HG03097 (cell line): Measurements from ENCODE around the gene PLXDC1.
A peak's percentile ranks its signal among the peaks of the same experiment; 100 is the strongest.

Experiments
- ATAC-seq: cut with Tn5 transposase; IDR thresholded peaks from one replicate; pipeline ENCODE4 v1.9.1; 2021; ENCODE audit not compliant: unreplicated experiment, low FRiP score

Gene PLXDC1

GRCh38 chr17:39151150-39151942 lies at the start of gene PLXDC1:
PLXDC1 (minus strand) TSS chr17:39151637; CDS start chr17:39151437, 200 bp downstream.
- no peak for ATAC-seq

GRCh38 chr17:39200957-39201510 lies 49.6 kb upstream of the PLXDC1 start:
- no peak for ATAC-seq

- peak; percentile 52 for ATAC-seq
These were observed 48.8 kb upstream of the PLXDC1 start, which contains the start of gene RPL19 for GRCh38 chr17:39200070-39200879. RPL19 (plus strand) TSS chr17:39200283; CDS start chr17:39200345, 62 bp downstream.

DNA sequence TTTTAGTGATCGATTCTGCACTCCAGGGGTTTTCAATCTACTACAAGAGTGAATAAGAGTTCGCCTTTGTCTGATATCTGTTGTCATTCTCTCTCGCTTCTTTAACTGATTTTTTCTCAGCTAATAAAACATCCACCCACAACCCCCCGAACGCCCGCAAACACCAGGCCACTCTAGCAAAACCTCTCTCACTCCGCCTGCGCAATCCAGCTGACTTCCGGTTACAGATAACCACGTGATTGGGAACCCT lies 48.3 kb upstream of the PLXDC1 start:
- peak; percentile 47 for ATAC-seq

DNA sequence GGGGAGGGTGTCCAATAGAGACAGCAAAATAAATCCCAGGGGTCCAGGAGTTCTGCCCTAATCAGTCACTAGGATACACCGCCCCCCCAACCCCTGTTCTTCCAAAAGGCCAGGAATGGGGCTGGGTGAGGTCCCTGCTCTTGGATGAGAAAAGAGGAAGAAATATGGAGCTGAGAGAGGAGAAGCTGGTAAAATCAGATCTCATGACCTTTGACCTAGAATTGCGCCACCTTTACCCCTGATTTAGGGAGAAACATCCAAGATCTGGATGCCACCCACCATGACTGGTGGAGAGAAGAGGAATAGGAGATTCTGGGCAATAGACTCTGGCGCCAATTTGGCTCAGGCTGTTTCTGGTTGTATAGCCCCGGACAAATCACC lies 46.7 kb upstream of the PLXDC1 start:
- ATAC-seq = no peak

GRCh38 chr17:39197380-39198185 lies 46.1 kb upstream of the PLXDC1 start, which contains the start of gene CACNB1:
CACNB1 (minus strand) TSS chr17:39197669; CDS start chr17:39197495, 174 bp downstream.
- no peak for ATAC-seq

DNA sequence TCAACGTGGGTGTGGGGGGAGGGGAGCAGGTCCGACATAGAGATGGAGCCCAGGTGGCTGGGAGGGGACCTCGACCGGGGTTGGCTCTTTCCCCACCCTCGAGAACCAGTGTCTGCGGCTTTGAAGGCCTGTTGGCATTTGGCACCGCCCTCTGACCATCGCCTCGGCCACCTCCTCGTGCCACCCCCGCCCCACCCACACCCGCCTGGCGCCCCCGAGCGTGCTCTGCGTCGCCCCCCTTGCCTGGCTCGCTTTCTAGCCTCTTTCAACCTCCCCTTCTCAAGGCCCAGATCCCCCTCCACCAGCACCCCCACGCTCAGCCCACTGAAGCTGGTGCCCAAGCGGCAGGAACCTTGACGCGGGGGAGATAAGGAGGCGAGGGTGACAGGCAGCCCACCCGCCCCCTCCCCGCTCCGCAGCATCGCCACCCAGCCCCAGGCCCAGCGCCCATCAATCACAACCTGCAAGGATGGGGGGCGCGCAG lies 45.4 kb upstream of the PLXDC1 start:
- ATAC-seq = no peak

DNA sequence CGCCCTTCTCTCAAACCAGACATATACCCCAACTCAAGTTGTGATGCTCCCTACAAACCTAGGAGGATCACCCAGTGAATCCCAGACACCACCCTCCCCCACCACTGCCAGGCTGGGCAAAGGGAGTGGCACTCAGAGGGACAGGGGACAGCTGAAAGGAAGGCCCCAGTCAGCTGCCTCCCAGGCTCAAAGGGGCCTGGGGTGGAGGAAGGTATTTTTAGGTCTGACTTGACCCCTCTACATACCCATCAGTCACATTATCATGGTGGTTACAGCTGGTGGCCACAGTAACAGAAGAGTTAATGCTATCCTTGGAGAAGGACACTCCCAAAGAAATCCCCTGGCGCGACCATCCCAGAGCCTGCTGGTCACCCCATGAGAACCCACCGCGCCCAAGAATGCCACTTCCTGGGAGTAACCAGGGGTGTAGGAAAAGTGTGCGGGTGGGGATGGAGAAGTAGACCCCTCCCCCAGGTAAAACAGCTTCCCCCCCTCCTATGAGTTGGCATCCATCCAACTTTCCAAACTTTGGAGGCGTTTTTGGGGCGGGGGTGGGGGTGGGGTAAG lies 44.9 kb upstream of the PLXDC1 start:
- ATAC-seq = no peak

DNA sequence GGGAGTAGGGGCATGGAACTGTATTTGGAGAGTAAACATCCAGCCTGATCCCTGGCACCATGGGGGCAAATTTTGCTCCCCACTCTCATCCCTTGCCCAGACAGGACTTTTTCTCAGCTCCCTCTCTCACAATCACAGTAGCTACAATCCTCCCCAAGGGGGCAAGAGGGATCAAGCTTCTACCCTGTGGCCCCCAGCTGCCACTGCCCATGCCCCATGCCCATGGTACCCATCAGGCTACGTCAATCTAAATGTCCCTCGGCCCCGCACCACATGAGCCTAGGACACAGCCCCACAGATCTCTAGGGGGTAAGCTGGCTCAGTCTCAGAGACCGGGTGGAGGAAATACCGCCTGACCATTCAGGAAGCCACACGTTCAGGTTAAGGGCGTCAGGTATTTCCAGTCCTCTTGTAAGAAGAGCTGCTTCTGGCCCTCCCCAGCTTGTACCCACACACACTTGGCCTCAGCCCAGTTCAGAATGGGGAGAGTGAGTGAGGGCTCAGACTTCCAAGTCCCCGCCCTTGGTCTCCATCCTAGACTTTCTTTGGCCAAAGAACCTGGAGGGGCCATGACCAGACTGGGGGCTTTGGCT lies 44.2 kb upstream of the PLXDC1 start:
- ATAC-seq = no peak

DNA sequence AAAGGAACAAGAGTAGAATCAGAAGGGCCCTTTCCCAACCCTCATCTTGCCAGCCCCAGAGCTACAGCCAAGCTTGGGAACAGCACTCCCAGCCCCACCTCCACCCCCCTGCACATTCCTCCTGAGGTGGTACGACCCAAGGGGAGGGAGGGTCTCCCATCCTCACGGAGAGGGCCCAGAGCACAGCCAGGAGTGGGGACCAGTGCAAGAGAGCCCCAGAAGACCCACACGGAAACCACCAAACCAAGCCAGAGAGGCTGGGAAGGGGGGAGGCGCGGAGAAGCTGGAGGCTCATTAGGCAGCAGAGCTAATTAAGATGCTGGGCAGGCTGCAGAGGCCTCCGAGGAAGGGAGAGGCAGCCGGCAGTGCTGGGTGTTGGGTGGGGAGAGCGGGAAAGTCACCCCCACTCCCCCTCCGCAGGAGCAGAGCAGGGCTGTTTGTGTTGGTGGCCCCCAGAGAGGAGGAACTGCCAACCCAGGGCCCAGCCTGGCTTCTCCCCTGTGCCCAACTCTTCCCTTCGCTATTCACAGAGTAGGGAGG lies 43.6 kb upstream of the PLXDC1 start:
- no peak for ATAC-seq

DNA sequence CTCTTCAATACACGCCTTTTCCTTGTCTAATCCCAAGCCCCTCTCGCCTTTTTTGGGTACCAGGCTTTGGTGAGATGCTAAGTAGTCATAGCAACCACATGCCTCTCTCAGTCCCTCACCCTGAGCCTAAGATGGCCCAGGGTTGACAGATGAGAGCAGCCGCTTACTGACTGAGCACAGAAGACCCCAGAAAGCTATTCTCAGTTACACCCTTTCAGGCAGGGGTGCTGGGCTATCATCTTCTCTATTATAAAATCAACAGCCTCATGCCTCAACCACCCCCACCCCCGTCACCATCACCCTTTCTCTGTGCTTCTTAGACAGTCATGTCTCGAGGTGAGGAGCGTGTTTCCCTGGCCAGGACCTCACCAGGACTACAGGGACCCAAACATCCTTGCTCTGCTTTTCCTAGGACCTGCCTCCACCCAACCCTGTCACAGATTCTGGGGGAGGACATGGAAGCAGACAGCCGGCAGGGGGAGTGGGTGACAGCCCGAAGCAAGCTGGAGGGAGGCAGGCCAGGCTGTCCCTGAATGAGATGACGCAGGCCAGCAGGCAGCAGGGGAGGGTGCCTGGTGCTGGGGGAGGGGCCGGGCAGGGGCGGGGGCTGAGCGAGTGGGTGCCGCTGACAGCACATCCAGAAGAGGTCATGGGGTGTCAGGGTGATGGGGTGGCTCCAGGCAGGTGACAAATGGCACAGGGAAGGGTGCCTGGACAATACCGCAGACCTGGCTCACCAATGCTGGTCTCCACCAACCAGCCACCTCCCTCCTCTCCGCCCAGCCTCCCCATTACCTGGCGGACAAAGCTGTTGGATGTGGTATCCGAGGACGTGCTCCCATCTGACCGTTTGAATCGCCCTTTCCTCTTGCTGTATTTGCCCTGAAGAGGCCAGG lies 42.9 kb upstream of the PLXDC1 start:
- no peak for ATAC-seq

DNA sequence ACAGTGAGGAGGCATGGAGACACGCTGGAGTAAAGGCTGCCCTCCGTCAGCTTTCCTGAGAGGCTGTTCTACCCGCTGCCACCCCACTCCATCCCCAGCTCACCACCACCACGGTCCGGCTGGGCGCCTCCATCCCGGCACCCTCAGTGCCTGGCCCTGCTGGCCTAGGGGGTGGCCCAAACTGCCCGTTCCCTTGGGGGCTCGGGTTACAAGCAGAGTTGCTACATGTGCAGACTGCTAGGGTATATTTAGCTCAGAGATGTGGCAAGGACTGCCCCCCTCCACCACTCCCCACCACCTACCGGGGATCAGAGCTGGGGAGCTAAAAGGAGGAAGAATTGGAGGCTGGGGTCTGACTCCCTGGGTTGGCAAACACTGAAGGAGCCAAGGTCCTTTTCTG lies 41.9 kb upstream of the PLXDC1 start:
- ATAC-seq = no peak

- no peak for ATAC-seq
These were observed 41.5 kb upstream of the PLXDC1 start for GRCh38 chr17:39192901-39193300.

DNA sequence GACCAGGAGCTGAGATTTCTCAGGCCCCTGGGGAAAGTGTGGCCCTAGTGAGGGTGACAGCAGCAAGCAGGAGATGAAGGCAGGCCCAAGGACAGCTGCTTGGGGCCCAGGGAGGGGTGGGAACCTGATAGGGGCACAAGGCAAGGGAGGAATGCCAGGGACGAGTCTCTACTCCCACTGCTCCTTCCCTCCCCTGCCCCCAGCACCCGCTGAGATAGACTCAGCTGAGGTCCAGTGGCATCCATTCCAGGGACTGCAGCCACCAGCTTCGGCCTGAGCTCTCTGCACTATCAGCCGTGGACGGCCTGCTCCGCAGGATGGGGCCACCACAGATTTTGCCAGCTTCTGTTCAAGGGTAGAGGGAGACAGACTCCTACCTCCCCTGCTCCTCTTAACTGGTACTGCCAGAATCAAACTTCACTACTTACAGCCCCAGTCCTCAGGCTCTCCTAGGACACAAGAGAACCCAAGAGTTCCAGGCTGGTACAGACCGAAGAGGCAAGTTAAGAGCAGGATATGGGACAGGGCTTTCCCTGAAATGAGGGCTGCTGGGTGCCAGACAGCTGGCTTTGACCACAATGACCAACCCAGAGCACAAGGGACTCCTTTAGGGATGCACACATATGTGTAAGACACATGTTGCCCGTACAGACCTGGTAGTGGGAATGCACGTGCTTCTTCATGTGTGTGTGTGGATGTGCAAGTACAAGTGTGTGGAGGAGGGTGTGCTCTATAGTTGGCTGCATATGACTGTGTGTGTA lies 40.5 kb upstream of the PLXDC1 start:
- ATAC-seq = no peak

- no peak for ATAC-seq
These were observed 35.9 kb upstream of the PLXDC1 start for GRCh38 chr17:39187152-39187830.

DNA sequence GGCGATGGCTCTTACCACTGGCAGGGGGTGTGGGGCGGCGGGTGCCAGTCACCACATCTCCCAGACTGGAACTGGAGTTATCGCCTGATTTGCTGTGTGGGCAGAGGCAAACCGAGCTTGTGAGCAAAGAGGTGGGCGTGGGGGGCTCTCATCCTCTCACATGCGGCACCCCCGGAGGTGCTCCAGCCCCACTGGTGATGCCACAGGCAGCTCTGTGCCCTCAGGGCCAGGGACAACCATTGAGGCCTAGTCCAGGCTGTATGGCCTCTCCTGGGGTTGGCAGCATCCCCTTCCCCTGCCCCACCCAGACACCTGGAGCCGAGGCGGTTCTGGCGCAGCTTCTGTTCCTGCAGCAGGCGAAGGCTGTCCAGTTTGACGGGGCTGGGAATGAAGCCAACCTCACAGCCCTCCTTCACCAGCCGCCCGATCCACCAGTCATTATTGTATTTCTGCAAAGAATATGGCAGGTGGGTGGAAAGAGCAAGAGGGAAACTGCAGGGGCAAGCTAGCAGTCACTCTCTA lies 35.1 kb upstream of the PLXDC1 start:
- no peak for ATAC-seq

DNA sequence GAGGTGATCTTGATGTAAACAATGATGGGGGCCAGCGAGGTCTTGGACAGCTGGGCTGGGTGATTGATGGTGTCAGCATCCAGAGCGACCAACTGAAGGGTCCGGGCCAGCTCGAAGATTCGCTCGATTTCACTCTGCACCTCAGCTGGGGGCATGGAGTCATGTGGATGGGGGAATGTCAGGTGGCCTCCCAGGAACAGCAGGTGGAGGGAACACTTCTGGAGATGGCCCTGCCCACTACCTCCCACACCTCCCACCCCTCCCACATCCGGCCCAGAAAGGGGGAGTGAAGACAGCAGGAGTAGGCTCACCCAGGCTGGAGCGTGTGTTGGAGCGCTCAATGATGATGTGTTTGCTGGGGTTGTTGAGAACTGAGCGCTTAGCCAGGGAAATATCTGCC lies 32.3 kb upstream of the PLXDC1 start:
- ATAC-seq = no peak
